ENCODE measurements around the gene NGRN.

NGRN gene

GRCh38 chr15:90223441-90224165 is 41.9 kb upstream of the NGRN start:
- Histone ChIP-seq H3K4me3 (ENCODE audit: low read depth in 1 of 2, low read length in 1 of 2) (no peak overlapping the region), H3K27ac (no peak overlapping the region), H3K27me3 (no peaks in the 10 kb centered on the region), H3K36me3 (peaks cover 99% of the 10 kb centered on the region), H3K4me1 (ENCODE audit: control insufficient read depth in 1 of 2, insufficient read depth in 1 of 2, low read depth in 1 of 2, low read length in 1 of 2) (no peaks in the 10 kb centered on the region), H3K9me3 (no peaks in the 10 kb centered on the region)
- TF ChIP-seq, protein P1, sequence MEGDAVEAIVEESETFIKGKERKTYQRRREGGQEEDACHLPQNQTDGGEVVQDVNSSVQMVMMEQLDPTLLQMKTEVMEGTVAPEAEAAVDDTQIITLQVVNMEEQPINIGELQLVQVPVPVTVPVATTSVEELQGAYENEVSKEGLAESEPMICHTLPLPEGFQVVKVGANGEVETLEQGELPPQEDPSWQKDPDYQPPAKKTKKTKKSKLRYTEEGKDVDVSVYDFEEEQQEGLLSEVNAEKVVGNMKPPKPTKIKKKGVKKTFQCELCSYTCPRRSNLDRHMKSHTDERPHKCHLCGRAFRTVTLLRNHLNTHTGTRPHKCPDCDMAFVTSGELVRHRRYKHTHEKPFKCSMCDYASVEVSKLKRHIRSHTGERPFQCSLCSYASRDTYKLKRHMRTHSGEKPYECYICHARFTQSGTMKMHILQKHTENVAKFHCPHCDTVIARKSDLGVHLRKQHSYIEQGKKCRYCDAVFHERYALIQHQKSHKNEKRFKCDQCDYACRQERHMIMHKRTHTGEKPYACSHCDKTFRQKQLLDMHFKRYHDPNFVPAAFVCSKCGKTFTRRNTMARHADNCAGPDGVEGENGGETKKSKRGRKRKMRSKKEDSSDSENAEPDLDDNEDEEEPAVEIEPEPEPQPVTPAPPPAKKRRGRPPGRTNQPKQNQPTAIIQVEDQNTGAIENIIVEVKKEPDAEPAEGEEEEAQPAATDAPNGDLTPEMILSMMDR (IDR thresholded peaks at IDR 0.05): no peak

GRCh38 chr15:90225047-90225446 is 40.4 kb upstream of the NGRN start:
- H3K27ac ChIP-seq: no peak overlapping the region
- peaks cover 99% of the 10 kb centered on the region for H3K36me3 ChIP-seq
- no peaks in the 10 kb centered on the region for H3K27me3 ChIP-seq
- H3K9me3 ChIP-seq: no peaks in the 10 kb centered on the region
- TF ChIP-seq, protein P1 (IDR thresholded peaks at IDR 0.05): no peak
- no peak overlapping the region for H3K4me3 ChIP-seq (ENCODE audit: low read depth in 1 of 2, low read length in 1 of 2)
- H3K4me1 ChIP-seq (ENCODE audit: control insufficient read depth in 1 of 2, insufficient read depth in 1 of 2, low read depth in 1 of 2, low read length in 1 of 2): peaks cover 0 to under 1% of the 10 kb centered on the region in 2 experiments

DNA sequence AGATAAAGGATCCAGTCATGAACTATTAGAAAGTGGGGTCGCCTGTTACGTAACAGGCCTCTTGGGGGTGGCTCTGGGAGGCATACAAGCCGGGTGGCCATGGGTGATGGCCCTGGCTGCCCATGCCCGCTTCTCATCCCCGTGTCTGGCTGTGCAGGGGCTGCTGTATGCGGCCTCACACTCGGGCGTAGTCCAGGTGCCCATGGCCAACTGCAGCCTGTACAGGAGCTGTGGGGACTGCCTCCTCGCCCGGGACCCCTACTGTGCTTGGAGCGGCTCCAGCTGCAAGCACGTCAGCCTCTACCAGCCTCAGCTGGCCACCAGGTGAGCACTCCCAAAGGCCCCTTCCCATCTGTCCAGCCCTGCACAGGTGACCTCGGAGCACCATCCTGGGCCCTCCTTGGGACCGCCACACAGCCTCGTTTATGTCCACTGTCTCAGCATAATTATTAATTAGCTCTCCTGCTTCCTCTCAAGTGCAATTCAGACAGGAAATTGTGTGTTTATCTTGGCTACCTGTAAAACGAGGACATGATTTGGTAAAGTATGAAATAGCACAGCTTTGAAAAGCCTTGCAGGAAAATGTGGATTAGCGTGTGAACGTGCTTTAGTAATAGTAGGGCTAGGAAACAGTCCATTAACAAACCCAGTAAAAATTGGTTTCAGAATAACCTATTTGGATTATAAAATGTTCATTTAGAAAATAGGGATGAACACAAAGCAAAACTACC is 39.8 kb upstream of the NGRN start:
- H3K36me3 ChIP-seq: peaks cover 100% of the 10 kb centered on the region
- H3K4me3 ChIP-seq (ENCODE audit: low read depth in 1 of 2, low read length in 1 of 2): no peak overlapping the region
- H3K27ac ChIP-seq: no peak overlapping the region
- peaks cover 6 to 7% of the 10 kb centered on the region in 2 experiments for H3K4me1 ChIP-seq (ENCODE audit: control insufficient read depth in 1 of 2, insufficient read depth in 1 of 2, low read depth in 1 of 2, low read length in 1 of 2)
- H3K27me3 ChIP-seq: no peaks in the 10 kb centered on the region
- TF ChIP-seq, protein P1 (IDR thresholded peaks at IDR 0.05): no peak
- no peaks in the 10 kb centered on the region for H3K9me3 ChIP-seq

GRCh38 chr15:90227336-90227735 is 38.1 kb upstream of the NGRN start:
- no peaks in the 10 kb centered on the region for H3K27me3 ChIP-seq
- peaks cover 23 to 24% of the 10 kb centered on the region in 2 experiments for H3K4me1 ChIP-seq (ENCODE audit: control insufficient read depth in 1 of 2, insufficient read depth in 1 of 2, low read depth in 1 of 2, low read length in 1 of 2)
- H3K9me3 ChIP-seq: no peaks in the 10 kb centered on the region
- H3K36me3 ChIP-seq: peaks cover 86% of the 10 kb centered on the region
- no peak overlapping the region for H3K27ac ChIP-seq
- TF ChIP-seq, protein P1 (IDR thresholded peaks at IDR 0.05): no peak
- no peak overlapping the region for H3K4me3 ChIP-seq (ENCODE audit: low read depth in 1 of 2, low read length in 1 of 2)

GRCh38 chr15:90227816-90228772 is 37.4 kb upstream of the NGRN start:
- Histone ChIP-seq H3K9me3 (no peaks in the 10 kb centered on the region), H3K27ac (no peak overlapping the region), H3K4me1 (ENCODE audit: control insufficient read depth in 1 of 2, insufficient read depth in 1 of 2, low read depth in 1 of 2, low read length in 1 of 2) (peaks cover 30 to 31% of the 10 kb centered on the region in 2 experiments), H3K27me3 (no peaks in the 10 kb centered on the region), H3K4me3 (ENCODE audit: low read depth in 1 of 2, low read length in 1 of 2) (no peak overlapping the region), H3K36me3 (peaks cover 78% of the 10 kb centered on the region)
- TF ChIP-seq, protein P1 (IDR thresholded peaks at IDR 0.05): no peak

Data from neutrophil (primary cell).